HG03342 (cell line): ENCODE results near the gene CDKN1A.
"Not testable (repeated sequence)": the region's sequence is repeated elsewhere in the genome, so short reads cannot be mapped to it uniquely, and the experiment has no call there.

ENCODE experiments used
- ATAC-seq: cut with Tn5 transposase; IDR thresholded peaks from one replicate; pipeline ENCODE4 v1.9.1; 2021; ENCODE audit warnings: mild to moderate bottlenecking, moderate library complexity; ENCODE audit not compliant: unreplicated experiment

The CDKN1A gene

GRCh38 chr6:36694616-36695015 lies 16.1 kb downstream of the CDKN1A start:
- ATAC-seq, result no peak

GRCh38 chr6:36695414-36695813 lies 16.9 kb downstream of the CDKN1A start:
- ATAC-seq, result no peak

GRCh38 chr6:36697481-36697903 lies 19.0 kb downstream of the CDKN1A start, which contains the start of gene RAB44:
Gene RAB44, plus strand, starts transcription at chr6:36697826. Its CDS starts 6,410 bp downstream, at chr6:36704236.
- ATAC-seq, result no peak

- ATAC-seq, result no peak
Observed at GRCh38 chr6:36698196-36698595, 19.7 kb downstream of the CDKN1A start.

- ATAC-seq, result no peak
Observed at GRCh38 chr6:36698871-36699271, 20.4 kb downstream of the CDKN1A start.

- ATAC-seq, result no peak
Observed at GRCh38 chr6:36699348-36699747, 20.8 kb downstream of the CDKN1A start.

GRCh38 chr6:36700071-36700812 lies 21.7 kb downstream of the CDKN1A start:
- ATAC-seq, result no peak

GRCh38 chr6:36700831-36701230 lies 22.3 kb downstream of the CDKN1A start:
- ATAC-seq, result no peak

- ATAC-seq, result no peak
Observed at GRCh38 chr6:36701401-36701991, 23.0 kb downstream of the CDKN1A start.

GRCh38 chr6:36702656-36703055 lies 24.1 kb downstream of the CDKN1A start:
- ATAC-seq, result no peak

GRCh38 chr6:36703081-36703606 lies 24.6 kb downstream of the CDKN1A start:
- ATAC-seq, result no peak

- no peak for ATAC-seq
Observed at GRCh38 chr6:36703982-36704381, 25.5 kb downstream of the CDKN1A start.

- not testable (repeated sequence) for ATAC-seq
Observed at GRCh38 chr6:36704961-36705577, 26.6 kb downstream of the CDKN1A start.

GRCh38 chr6:36706339-36706738 lies 27.8 kb downstream of the CDKN1A start:
- no peak for ATAC-seq

- no peak for ATAC-seq
Observed at GRCh38 chr6:36712816-36713215, 34.3 kb downstream of the CDKN1A start.

- ATAC-seq, result no peak
Observed at GRCh38 chr6:36713846-36714245, 35.3 kb downstream of the CDKN1A start.

GRCh38 chr6:36714511-36714910 lies 36.0 kb downstream of the CDKN1A start:
- no peak for ATAC-seq

- no peak for ATAC-seq
Observed at GRCh38 chr6:36715469-36715868, 37.0 kb downstream of the CDKN1A start.

GRCh38 chr6:36716476-36717093 lies 38.1 kb downstream of the CDKN1A start:
- ATAC-seq, result no peak

GRCh38 chr6:36717231-36717825 lies 38.8 kb downstream of the CDKN1A start:
- no peak for ATAC-seq
